Tibial artery (tissue), 4 donors: ENCODE measurements around the gene TMED6.

ENCODE experiments used
- DNase-seq, 2 donors: peaks; one replicate each; pipeline ENCODE4 v3.0.0-alpha.2; 2019
- H3K27ac ChIP-seq, 2 donors: fragments of 200-600 bp; sonication (generic) in 1 of 2; 1 replicate in 1 of 2; 2 replicates in 1 of 2; pipeline ENCODE4 v1.5.1; 2018 to 2019; ENCODE audit warnings: mild to moderate bottlenecking in 1 of 2
- H3K27me3 ChIP-seq, 2 donors: fragments of 200-600 bp; sonication (generic) in 1 of 2; one replicate each; pipeline versions ENCODE4 v1.5.1 to v1.6.0; 2016 to 2019
- H3K36me3 ChIP-seq, 3 donors: fragments of 200-600 bp; sonication (generic) in 2 of 3; one replicate each; pipeline ENCODE4 v1.5.1; 2016 to 2019; ENCODE audit warnings: mild to moderate bottlenecking in 2 of 3
- H3K4me1 ChIP-seq, 4 donors: fragments of 200-600 bp; sonication (generic) in 2 of 4; 1 replicate in 3 of 4; 2 replicates in 1 of 4; pipeline ENCODE4 v1.5.1; 2016 to 2019
- H3K4me3 ChIP-seq, 2 donors: fragments of 200-600 bp; sonication (generic) in 1 of 2; 1 replicate in 1 of 2; 2 replicates in 1 of 2; pipeline ENCODE4 v1.5.1; 2018 to 2019; ENCODE audit warnings: mild to moderate bottlenecking in 2 of 2
- H3K9me3 ChIP-seq, 3 donors: fragments of 200-600 bp; sonication (generic) in 1 of 3; one replicate each; pipeline ENCODE4 v1.5.1; 2016 to 2019
- CTCF ChIP-seq, 2 experiments: fragments of 200-600 bp in 1 of 2; fragments of 450-650 bp in 1 of 2; IDR thresholded peaks; one replicate each; pipeline ENCODE4 v1.5.1; 2017 to 2019; ENCODE audit warnings: antibody characterized with exemption in 2 of 2, mild to moderate bottlenecking in 1 of 2, moderate library complexity in 1 of 2
- intact Hi-C: fragments of 100-400 bp; cut with DNase I; formaldehyde crosslinking; loops from one replicate; pipeline ENCODE4 v1.15.0; 2023; ENCODE audit warnings: low total_unique reads

Gene TMED6

DNA sequence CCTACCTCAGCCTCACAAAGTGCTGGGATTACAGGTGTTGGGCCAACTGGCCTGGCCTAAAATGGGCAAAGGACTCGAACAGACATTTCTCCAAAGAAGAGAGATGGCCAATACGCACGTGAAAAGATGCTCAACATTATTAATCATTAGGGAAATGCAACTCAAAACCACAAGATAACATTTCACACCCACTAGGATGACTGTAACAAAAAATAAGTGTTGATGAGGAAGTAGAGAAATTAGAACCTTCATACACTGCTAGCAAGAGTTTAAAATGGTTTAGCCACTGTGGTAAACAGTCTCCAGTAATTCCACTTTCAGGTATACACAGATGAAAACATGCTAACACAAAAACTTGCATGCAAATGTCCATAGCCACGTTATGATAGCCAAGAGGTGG is 5.7 kb downstream of the TMED6 start:
- H3K4me3 ChIP-seq = no peak overlapping the region
- no peak overlapping the region for H3K27ac ChIP-seq
- H3K36me3 ChIP-seq = peaks cover 9 to 56% (median 29%) of the 10 kb centered on the region in 3 donors
- intact Hi-C loops = no loop called here
- H3K9me3 ChIP-seq = no peaks in the 10 kb centered on the region
- H3K4me1 ChIP-seq = peaks cover 0 to under 1% (median 0%) of the 10 kb centered on the region in 4 donors
- no peak for DNase-seq
- no peak for TF ChIP-seq CTCF (IDR thresholded peaks at IDR 0.05)
- no peaks in the 10 kb centered on the region for H3K27me3 ChIP-seq

DNA sequence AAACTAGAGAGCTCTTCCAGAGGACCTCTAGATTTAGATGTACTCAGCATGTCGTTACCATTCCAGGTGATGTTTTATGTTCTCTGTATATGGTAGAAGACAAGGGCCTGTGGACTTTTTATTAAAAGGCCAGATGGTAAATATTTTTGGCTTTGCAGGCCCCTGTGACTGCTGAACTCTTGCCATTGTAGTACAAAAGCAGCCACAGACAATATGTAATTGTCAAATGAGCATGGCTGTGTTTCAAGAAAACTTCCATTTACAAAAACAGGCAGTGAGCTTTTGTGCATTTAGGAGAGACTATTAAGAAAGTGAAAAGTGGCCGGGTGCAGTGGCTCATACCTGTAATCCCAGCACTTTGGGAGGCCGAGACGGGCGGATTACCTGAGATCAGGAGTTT is 7.4 kb downstream of the TMED6 start:
- no peak overlapping the region for H3K27ac ChIP-seq
- peaks cover 0 to 11% (median 9%) of the 10 kb centered on the region in 4 donors for H3K4me1 ChIP-seq
- no peak overlapping the region for H3K4me3 ChIP-seq
- H3K27me3 ChIP-seq = no peaks in the 10 kb centered on the region
- H3K9me3 ChIP-seq = no peaks in the 10 kb centered on the region
- H3K36me3 ChIP-seq = peaks cover 9 to 43% (median 25%) of the 10 kb centered on the region in 3 donors
- DNase-seq = no peak
- no peak for TF ChIP-seq CTCF (IDR thresholded peaks at IDR 0.05)
- intact Hi-C loops = no loop called here

DNA sequence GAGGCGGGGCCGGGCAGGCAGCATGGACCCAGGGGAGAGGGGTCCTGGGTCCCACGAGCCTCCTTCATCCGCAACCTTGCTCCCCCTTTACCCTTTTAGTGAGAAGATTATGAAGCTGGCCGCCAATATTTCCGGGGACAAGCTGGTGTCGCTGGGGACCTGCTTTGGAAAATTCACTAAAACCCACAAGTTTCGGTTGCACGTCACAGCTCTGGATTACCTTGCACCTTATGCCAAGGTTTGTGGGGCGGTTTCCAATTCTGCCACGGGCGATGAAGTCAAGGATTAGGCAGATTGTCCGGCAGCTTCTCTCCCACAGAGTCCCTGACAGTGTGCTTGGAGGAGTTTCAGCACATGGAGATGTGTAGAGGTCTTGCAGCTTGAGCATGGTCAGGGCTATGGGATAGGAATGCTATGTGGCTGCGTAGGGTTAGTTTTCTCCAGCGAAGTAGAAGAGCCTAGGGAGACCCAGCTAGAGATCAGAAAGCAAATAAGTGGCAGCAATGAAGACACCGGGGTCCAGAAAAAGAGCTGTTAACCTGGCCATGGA is 11.4 kb downstream of the TMED6 start:
- Histone ChIP-seq H3K9me3 (no peaks in the 10 kb centered on the region), H3K4me1 (peaks cover 0 to 27% (median 24%) of the 10 kb centered on the region in 4 donors), H3K27ac (peak overlapping the region; percentile 87 to 95), H3K27me3 (no peaks in the 10 kb centered on the region), H3K36me3 (peaks cover 22 to 46% (median 35%) of the 10 kb centered on the region in 3 donors), H3K4me3 (peak overlapping the region; percentile 70 to 88)
- no peak for TF ChIP-seq CTCF (IDR thresholded peaks at IDR 0.05)
- no peak for DNase-seq
- intact Hi-C loops = no loop called here

- peaks cover 29 to 50% (median 42%) of the 10 kb centered on the region in 3 donors for H3K36me3 ChIP-seq
- peak within 1 kb of the TSS; percentile 87 to 95 for H3K27ac ChIP-seq
- intact Hi-C loops = loop anchor here (10.0 kb wide), 1 partner anchor 805 kb away; the partner anchor contains the start of gene ZFP90
- peak; percentile 82 to 92 for TF ChIP-seq CTCF (IDR thresholded peaks at IDR 0.05)
- H3K4me3 ChIP-seq = peak within 1 kb of the TSS; percentile 70 to 88
- peaks cover 0 to 27% (median 24%) of the 10 kb centered on the region in 4 donors for H3K4me1 ChIP-seq
- H3K27me3 ChIP-seq = no peaks in the 10 kb centered on the region
- H3K9me3 ChIP-seq = no peaks in the 10 kb centered on the region
- peak; percentile 97 for DNase-seq
Observed at GRCh38 chr16:69339289-69340094, 12.1 kb downstream of the TMED6 start, which contains the start of the genes COG8 and NIP7. Gene COG8, minus strand, starts transcription at chr16:69339564. Its CDS starts 12 bp downstream, at chr16:69339552. Gene NIP7, plus strand, starts transcription at chr16:69339772. Its CDS starts 58 bp downstream, at chr16:69339830.

GRCh38 chr16:69338557-69339288 is 12.9 kb downstream of the TMED6 start:
- H3K27me3 ChIP-seq = no peaks in the 10 kb centered on the region
- intact Hi-C loops = loop anchor here (10.0 kb wide), 1 partner anchor 804 kb away; the partner anchor contains the start of gene ZFP90
- peak in 1 of 2 donors; percentile 46 for DNase-seq
- H3K4me3 ChIP-seq = peak overlapping the region; percentile 70 to 88
- H3K27ac ChIP-seq = peak overlapping the region; percentile 87 to 95
- peaks cover 37 to 50% (median 44%) of the 10 kb centered on the region in 3 donors for H3K36me3 ChIP-seq
- H3K4me1 ChIP-seq = peaks cover 0 to 27% (median 26%) of the 10 kb centered on the region in 4 donors
- H3K9me3 ChIP-seq = no peaks in the 10 kb centered on the region
- no peak for TF ChIP-seq CTCF (IDR thresholded peaks at IDR 0.05)
